ENCODE results near the gene MATN3. TPM values are rescaled to one million over a fixed set of nuclear protein-coding genes. Genes with fewer than 3 reads are reported as not detected.

The MATN3 gene
- total RNA-seq, 2 donors from 2014 or later, result not detected

DNA sequence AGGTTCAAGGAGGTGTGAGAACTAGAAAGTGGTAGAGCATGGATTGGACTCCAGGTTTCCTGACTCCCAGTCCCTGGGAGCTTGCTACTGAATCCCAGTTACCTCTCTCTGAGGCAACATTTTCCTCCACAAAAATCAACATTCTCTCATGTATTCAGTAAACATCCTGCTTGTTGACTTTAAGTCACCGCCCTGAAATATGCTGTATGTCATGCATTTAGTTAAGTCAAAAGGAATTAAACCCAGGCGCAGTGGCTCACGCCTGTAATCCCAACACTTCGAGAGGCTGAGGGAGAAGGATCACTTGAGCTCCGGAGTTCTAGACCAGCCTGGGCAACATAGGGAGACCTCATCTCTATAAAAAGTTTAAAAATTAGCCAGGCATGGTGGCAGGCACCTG, 3.8 kb downstream of the MATN3 start:
- Mint-ChIP-seq H3K27ac (no peak overlapping the region), H3K4me3 (no peak overlapping the region), H3K27me3 (peaks cover 59% of the 10 kb centered on the region), H3K36me3 (ENCODE audit: low read depth) (no peaks in the 10 kb centered on the region), H3K4me1 (peaks cover 6% of the 10 kb centered on the region)
- ATAC-seq (no peak), DNase-seq (no peak)
- H3K9me3 ChIP-seq (ENCODE audit: control insufficient read depth, low read length, poor library complexity, severe bottlenecking), result no peaks in the 10 kb centered on the region

DNA sequence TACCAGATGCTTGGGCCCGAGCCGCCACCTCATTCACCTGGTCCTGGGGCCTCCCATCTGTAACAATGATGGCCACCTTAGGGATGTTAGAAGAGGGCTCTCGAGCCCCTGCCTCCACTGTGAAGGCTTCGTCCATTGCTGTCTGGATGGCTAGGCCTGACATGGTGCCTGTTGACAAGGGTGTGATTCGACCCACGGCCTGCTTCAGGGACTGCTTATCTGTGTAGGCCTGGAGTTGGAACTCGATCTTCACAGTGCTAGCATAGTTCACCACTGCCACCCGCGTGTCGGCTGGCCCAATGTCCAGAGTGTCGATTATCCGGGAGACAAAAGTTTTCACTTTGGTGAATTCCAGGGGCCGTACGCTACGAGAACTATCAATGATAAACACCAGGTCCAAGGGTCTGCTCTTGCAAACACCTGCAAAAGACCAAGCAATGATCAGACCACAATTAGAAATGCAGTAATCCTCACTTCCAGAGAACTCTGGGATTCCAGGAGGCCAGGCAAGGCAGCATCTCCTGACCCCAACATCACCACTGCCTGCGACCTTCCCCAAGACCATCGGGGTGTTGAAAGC, 6.5 kb downstream of the MATN3 start:
- Mint-ChIP-seq H3K4me1 (no peaks in the 10 kb centered on the region), H3K27ac (no peak overlapping the region), H3K4me3 (no peak overlapping the region), H3K27me3 (peaks cover 67% of the 10 kb centered on the region), H3K36me3 (ENCODE audit: low read depth) (no peaks in the 10 kb centered on the region)
- no peaks in the 10 kb centered on the region for H3K9me3 ChIP-seq (ENCODE audit: control insufficient read depth, low read length, poor library complexity, severe bottlenecking)
- ATAC-seq, result no peak
- no peak for DNase-seq

GRCh38 chr2:20005067-20005627, 7.3 kb downstream of the MATN3 start:
- no peaks in the 10 kb centered on the region for H3K9me3 ChIP-seq (ENCODE audit: control insufficient read depth, low read length, poor library complexity, severe bottlenecking)
- DNase-seq (no peak), ATAC-seq (no peak)
- Mint-ChIP-seq H3K27ac (no peak overlapping the region), H3K36me3 (ENCODE audit: low read depth) (no peaks in the 10 kb centered on the region), H3K4me3 (no peak overlapping the region), H3K4me1 (no peaks in the 10 kb centered on the region), H3K27me3 (peaks cover 66% of the 10 kb centered on the region)

- ATAC-seq (no peak), DNase-seq (no peak)
- no peaks in the 10 kb centered on the region for H3K4me1 Mint-ChIP-seq
- peaks cover 67% of the 10 kb centered on the region for H3K27me3 Mint-ChIP-seq
- no peak overlapping the region for H3K27ac Mint-ChIP-seq
- H3K4me3 Mint-ChIP-seq, result no peak overlapping the region
- H3K9me3 ChIP-seq (ENCODE audit: control insufficient read depth, low read length, poor library complexity, severe bottlenecking), result no peaks in the 10 kb centered on the region
- H3K36me3 Mint-ChIP-seq (ENCODE audit: low read depth), result no peaks in the 10 kb centered on the region
Observed at GRCh38 chr2:20001361-20001863, 11.1 kb downstream of the MATN3 start.

DNA sequence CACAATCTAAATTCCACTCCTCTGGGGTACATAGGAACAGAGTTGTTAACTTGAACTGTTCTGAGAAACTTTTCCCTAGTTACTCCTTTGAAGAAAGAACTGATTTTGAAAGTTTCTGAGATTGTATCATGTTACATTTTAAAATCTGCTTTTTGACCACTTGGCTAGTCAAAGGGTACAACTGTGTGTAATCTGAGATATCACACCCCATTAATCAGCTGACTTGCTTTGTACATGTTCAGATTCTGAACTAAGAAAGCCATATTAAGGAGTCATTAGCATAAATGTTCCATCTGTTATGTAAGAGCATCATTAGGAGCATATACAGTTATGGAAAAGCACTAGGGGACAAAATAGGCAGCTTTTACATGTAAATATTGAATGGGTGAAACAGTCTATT, 18.7 kb downstream of the MATN3 start:
- H3K27ac Mint-ChIP-seq, result no peak overlapping the region
- H3K4me1 Mint-ChIP-seq, result peaks cover 11% of the 10 kb centered on the region
- H3K27me3 Mint-ChIP-seq, result peaks cover 36% of the 10 kb centered on the region
- H3K4me3 Mint-ChIP-seq, result no peak overlapping the region
- DNase-seq, result no peak
- ATAC-seq, result no peak
- no peaks in the 10 kb centered on the region for H3K9me3 ChIP-seq (ENCODE audit: control insufficient read depth, low read length, poor library complexity, severe bottlenecking)
- no peaks in the 10 kb centered on the region for H3K36me3 Mint-ChIP-seq (ENCODE audit: low read depth)

DNA sequence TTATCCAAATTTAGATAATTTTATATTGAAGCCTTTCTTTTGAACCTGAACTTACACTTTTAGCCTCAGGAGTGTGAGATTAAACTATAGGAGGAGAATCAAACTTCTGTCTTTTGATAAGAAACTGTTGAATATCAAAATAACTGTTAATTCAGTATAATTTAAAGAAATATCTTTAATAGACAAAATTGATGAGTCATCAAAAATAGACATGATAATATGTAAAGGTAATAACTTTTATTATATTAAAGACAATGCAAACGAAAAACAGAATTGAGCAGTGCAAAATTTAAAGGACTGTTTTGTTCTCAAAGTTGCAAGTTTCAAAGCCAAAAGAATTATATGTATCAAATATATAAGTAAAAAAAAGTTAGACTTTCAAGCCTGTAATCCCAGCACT, 20.6 kb downstream of the MATN3 start:
- no peaks in the 10 kb centered on the region for H3K36me3 Mint-ChIP-seq (ENCODE audit: low read depth)
- DNase-seq (no peak), ATAC-seq (no peak)
- H3K27ac Mint-ChIP-seq, result no peak overlapping the region
- peaks cover 26% of the 10 kb centered on the region for H3K27me3 Mint-ChIP-seq
- no peak overlapping the region for H3K4me3 Mint-ChIP-seq
- no peaks in the 10 kb centered on the region for H3K9me3 ChIP-seq (ENCODE audit: control insufficient read depth, low read length, poor library complexity, severe bottlenecking)
- H3K4me1 Mint-ChIP-seq, result peaks cover 12% of the 10 kb centered on the region

- DNase-seq, result no peak
- H3K4me1 Mint-ChIP-seq, result peaks cover 20% of the 10 kb centered on the region
- no peaks in the 10 kb centered on the region for H3K9me3 ChIP-seq (ENCODE audit: control insufficient read depth, low read length, poor library complexity, severe bottlenecking)
- peak overlapping the region; percentile 85 for H3K27ac Mint-ChIP-seq
- peaks cover 18% of the 10 kb centered on the region for H3K27me3 Mint-ChIP-seq
- ATAC-seq, result no peak
- H3K4me3 Mint-ChIP-seq, result peak overlapping the region; percentile 94
- peaks cover 7% of the 10 kb centered on the region for H3K36me3 Mint-ChIP-seq (ENCODE audit: low read depth)
Observed at GRCh38 chr2:19990416-19990728, 22.1 kb downstream of the MATN3 start.

- peaks cover 18% of the 10 kb centered on the region for H3K27me3 Mint-ChIP-seq
- H3K4me3 Mint-ChIP-seq, result peak within 1 kb of the TSS; percentile 94
- H3K36me3 Mint-ChIP-seq (ENCODE audit: low read depth), result peaks cover 7% of the 10 kb centered on the region
- peaks cover 20% of the 10 kb centered on the region for H3K4me1 Mint-ChIP-seq
- DNase-seq (peak; percentile 80 to 85 (median 84)), ATAC-seq (peak; percentile 92)
- no peaks in the 10 kb centered on the region for H3K9me3 ChIP-seq (ENCODE audit: control insufficient read depth, low read length, poor library complexity, severe bottlenecking)
- peak within 1 kb of the TSS; percentile 85 for H3K27ac Mint-ChIP-seq
Observed at GRCh38 chr2:19989667-19990415, 22.6 kb downstream of the MATN3 start, which contains the start of gene WDR35. Gene WDR35, minus strand, starts transcription at chr2:19990105. Its CDS starts 90 bp downstream, at chr2:19990015.

- no peak for ATAC-seq
- Mint-ChIP-seq H3K36me3 (ENCODE audit: low read depth) (peaks cover 7% of the 10 kb centered on the region), H3K27me3 (peaks cover 18% of the 10 kb centered on the region), H3K4me1 (peaks cover 20% of the 10 kb centered on the region), H3K4me3 (peak overlapping the region; percentile 94), H3K27ac (peak overlapping the region; percentile 85)
- H3K9me3 ChIP-seq (ENCODE audit: control insufficient read depth, low read length, poor library complexity, severe bottlenecking), result no peaks in the 10 kb centered on the region
- DNase-seq, result no peak
Observed at GRCh38 chr2:19989342-19989666, 23.2 kb downstream of the MATN3 start.

DNA sequence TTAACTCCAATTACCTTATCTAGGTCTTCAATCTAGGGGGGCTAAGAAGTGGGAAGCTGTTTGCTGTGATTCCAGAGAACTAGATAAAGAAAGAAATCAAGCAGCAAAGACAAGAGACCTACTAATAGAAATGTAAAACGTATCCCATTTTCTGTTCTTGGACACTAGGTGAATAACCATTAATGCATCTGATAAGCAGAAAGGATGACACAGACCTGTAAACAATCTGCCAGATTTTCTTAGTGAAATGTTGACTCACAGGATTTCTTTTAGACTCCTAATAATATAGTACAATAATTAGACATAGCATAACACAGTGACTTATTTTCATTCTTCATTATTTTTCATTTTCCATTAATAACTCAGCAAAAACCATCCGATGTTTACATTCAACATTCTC, 23.9 kb downstream of the MATN3 start:
- Mint-ChIP-seq H3K27ac (peak overlapping the region; percentile 85), H3K4me3 (peak overlapping the region; percentile 50), H3K4me1 (peaks cover 20% of the 10 kb centered on the region), H3K27me3 (peaks cover 16% of the 10 kb centered on the region), H3K36me3 (ENCODE audit: low read depth) (peaks cover 7% of the 10 kb centered on the region)
- DNase-seq (no peak), ATAC-seq (no peak)
- no peaks in the 10 kb centered on the region for H3K9me3 ChIP-seq (ENCODE audit: control insufficient read depth, low read length, poor library complexity, severe bottlenecking)

DNA sequence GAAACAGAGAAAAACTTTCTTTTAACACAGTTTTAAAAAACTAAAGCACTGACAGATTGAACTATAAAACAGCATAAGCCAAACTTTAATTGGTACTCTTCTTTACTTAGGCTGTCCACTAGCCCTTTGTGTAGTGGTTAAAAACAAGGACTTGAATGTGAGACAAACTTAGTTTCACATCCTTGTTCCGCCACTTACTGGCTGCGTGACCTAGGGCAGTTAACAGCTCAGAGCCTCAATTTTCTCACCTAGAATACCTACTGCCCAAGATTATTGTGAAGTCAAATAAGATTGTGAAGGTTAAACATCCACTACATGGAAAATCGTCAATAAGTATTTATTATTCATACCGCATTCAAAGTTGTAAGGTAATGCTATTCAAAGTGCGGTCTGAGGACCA, 24.5 kb downstream of the MATN3 start:
- H3K27ac Mint-ChIP-seq, result peak overlapping the region; percentile 85
- no peak for ATAC-seq
- peaks cover 22% of the 10 kb centered on the region for H3K4me1 Mint-ChIP-seq
- H3K4me3 Mint-ChIP-seq, result no peak overlapping the region
- no peak for DNase-seq
- no peaks in the 10 kb centered on the region for H3K9me3 ChIP-seq (ENCODE audit: control insufficient read depth, low read length, poor library complexity, severe bottlenecking)
- peaks cover 9% of the 10 kb centered on the region for H3K36me3 Mint-ChIP-seq (ENCODE audit: low read depth)
- peaks cover 10% of the 10 kb centered on the region for H3K27me3 Mint-ChIP-seq

GRCh38 chr2:19982268-19982667, 30.2 kb downstream of the MATN3 start:
- peaks cover 14% of the 10 kb centered on the region for H3K36me3 Mint-ChIP-seq (ENCODE audit: low read depth)
- DNase-seq (no peak), ATAC-seq (no peak)
- H3K4me1 Mint-ChIP-seq, result peaks cover 11% of the 10 kb centered on the region
- H3K9me3 ChIP-seq (ENCODE audit: control insufficient read depth, low read length, poor library complexity, severe bottlenecking), result no peaks in the 10 kb centered on the region
- H3K27ac Mint-ChIP-seq, result no peak overlapping the region
- no peak overlapping the region for H3K4me3 Mint-ChIP-seq
- no peaks in the 10 kb centered on the region for H3K27me3 Mint-ChIP-seq

- Mint-ChIP-seq H3K4me1 (peaks cover 2% of the 10 kb centered on the region), H3K36me3 (ENCODE audit: low read depth) (peaks cover 8% of the 10 kb centered on the region), H3K27ac (no peak overlapping the region), H3K4me3 (no peak overlapping the region), H3K27me3 (no peaks in the 10 kb centered on the region)
- H3K9me3 ChIP-seq (ENCODE audit: control insufficient read depth, low read length, poor library complexity, severe bottlenecking), result no peaks in the 10 kb centered on the region
- ATAC-seq, result no peak
- DNase-seq, result no peak
Observed at GRCh38 chr2:19979932-19980331, 32.5 kb downstream of the MATN3 start.

- H3K36me3 Mint-ChIP-seq (ENCODE audit: low read depth), result peaks cover 9% of the 10 kb centered on the region
- DNase-seq (no peak), ATAC-seq (no peak)
- H3K4me3 Mint-ChIP-seq, result no peak overlapping the region
- H3K9me3 ChIP-seq (ENCODE audit: control insufficient read depth, low read length, poor library complexity, severe bottlenecking), result no peaks in the 10 kb centered on the region
- H3K27me3 Mint-ChIP-seq, result no peaks in the 10 kb centered on the region
- H3K4me1 Mint-ChIP-seq, result peaks cover 12% of the 10 kb centered on the region
- H3K27ac Mint-ChIP-seq, result no peak overlapping the region
Observed at GRCh38 chr2:19973466-19973865, 39.0 kb downstream of the MATN3 start.

All from T-helper 17 cell (primary cell).